Fibroblast of skin of right biceps (primary cell): ENCODE measurements around the gene L3MBTL3.
"Not testable (repeated sequence)": the region's sequence is repeated elsewhere in the genome, so short reads cannot be mapped to it uniquely, and the experiment has no call there.

ENCODE experiments used
- DNase-seq: peaks from one replicate; pipeline ENCODE4 v3.0.0-alpha.2; 2013

The L3MBTL3 gene

DNA sequence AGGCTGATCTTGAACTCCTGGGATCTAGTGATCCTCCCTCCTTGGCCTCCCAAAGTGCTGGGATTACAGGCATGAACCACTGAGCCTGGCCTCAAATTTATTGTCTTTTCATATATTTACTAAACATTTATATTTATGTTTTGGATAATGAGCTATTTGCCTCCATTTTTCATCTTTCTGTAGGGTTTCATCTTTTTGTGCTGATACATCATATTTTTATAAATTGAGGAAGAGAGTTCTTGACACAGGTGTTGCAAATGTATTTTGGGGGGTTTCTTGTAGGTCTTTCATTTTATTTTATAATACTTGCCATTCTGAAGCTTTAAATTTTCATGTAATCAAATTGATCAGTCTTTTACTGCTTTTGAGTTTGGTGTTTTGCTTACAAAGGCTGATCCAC lies 72.4 kb downstream of the L3MBTL3 start:
- no peak for DNase-seq

DNA sequence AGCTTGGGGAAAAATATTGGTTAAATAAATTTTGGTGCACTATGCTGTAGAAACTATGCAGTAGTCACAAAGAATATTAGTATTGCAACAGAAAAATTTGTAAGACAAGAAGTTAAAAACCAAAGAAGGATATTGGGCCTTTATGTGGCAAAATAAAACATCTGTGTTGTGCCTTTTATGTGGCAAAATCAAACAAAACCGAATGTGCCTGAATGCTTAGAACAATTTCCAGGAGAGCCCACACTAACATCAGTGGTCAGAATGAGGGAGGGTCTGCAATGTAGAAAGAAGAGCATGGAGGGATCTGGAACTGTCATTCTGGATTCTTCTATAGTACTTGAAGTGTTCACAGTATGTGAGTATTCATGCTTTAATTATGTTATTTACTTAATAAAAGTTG lies 75.2 kb downstream of the L3MBTL3 start:
- no peak for DNase-seq

DNA sequence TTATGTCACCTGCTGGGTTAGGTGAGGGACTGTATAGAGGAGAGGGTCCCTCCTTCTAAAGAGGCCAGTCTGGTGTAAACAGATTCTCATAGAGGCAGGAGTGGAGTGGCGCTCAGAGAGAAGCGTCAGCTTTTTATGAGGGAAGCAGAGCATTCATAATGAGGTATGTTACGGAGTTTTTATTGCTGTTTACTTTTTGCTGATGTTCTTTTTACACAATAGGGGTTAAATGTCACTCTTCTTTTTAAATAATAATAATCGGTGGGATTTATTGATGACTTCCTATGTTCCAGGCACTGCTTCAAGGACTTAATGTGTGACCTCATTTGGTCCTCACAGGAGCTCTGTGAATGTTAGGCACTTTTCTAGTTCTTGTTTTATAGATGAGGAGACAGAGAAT lies 79.9 kb downstream of the L3MBTL3 start:
- DNase-seq = no peak

DNA sequence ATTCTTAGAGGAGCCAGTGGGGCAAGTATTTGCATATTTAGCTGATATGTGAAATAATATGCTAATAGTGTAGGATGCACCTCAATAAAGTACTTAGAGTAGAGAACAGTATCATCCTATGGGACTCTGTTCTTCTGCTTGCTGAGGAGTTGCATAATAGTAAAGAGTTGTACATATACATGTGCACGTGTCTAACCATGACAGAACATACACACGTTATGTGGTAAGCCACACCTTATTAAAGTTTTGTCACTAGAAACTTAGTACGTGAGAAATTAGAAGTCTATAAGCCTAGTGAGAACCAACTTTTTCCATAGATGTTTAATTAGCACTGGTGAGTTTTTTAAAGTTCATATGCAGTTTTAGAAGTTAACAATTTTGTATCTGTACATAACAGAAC lies 80.7 kb downstream of the L3MBTL3 start:
- no peak for DNase-seq

DNA sequence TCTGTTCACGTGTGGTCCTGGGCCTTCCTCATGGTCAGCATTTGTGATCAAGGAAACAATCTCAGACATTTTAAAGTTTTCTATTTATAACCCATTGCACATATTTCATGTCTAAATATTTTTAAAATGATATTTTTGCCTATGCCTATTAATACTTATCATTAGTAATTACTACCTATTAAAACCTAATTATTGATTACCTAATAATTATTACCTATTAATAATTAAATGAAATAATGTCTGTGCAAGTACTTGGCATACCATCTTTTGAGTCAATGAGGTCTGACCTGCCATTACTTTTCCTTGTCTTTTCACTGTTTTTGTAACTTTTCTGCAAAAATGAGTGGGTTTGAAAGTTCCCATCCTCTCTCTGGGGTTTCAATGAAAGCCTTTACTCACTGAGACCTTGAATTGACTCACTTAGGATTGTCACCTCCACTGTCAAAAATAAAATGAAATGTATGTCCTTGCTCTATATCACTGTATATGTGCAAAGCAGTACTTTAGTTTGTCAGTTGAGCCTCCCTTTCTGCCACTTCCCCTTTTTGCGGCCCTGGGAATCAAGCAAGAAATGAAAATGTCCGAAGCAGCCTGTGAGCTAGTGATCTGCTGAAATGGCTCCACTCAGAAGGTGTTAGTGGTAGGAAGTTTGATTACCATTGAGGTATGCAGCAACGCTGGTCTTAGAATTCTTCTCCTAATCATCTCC lies 87.8 kb downstream of the L3MBTL3 start:
- no peak for DNase-seq

DNA sequence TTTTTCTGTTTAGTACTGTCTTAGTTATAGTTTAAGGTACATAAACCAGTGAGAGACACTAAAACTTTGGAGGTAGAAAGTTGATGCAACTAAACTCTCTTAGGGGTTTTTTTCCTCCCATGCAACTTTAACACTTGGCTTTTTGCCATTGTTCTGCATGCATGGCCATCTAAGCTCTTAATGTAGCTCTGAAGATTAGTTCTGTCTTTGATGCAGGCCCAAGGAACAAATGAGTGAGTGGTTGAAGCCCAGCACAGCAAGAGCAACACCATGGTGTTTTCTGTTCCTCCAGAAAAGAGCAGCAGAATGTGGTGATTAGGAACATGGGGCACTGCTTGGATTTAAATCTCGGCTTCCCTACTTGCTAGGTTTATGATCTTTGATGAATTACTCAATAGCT lies 89.3 kb downstream of the L3MBTL3 start:
- no peak for DNase-seq

DNA sequence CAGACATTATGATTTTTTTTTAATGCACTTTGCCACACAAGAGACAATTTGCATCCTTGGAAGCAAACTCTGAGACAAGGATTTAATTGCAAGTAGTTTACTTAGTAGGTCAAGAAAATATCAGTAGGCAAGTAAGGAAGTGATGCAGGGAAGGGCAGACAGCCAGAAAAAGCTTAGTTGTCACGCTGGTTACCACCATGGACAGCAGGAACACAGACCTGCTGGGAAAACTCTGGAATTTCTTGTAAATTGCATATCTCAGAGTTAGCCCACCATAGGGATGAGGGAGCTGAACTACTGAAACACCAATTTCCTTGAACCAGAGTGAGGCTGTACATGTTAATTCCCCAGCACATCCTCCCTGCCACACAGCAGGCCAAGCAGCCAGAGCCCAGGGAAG lies 92.7 kb downstream of the L3MBTL3 start:
- no peak for DNase-seq

DNA sequence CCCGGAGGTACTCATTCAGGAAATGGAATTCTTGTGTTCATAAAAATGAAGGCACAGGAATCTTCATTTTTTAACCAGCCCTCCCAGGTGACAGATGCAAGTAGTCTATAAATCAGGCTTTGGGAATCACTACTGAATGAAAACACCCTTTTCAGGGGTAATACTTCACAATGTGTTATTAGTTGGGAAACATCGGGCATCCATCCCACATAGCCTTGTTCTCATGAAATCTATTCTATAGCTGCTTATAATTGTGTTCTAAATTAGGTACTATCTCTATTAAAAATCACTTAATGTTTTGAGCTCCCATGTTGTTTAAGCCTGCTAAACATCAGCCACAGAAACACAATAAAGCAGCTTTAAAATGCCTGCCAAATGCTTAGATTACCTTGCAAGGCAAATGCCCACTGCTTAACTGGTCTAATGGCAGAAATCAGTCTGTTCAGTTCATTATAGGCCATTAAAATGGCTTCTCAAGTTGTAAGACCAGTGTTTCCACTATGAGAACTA lies 94.9 kb downstream of the L3MBTL3 start:
- DNase-seq = no peak

DNA sequence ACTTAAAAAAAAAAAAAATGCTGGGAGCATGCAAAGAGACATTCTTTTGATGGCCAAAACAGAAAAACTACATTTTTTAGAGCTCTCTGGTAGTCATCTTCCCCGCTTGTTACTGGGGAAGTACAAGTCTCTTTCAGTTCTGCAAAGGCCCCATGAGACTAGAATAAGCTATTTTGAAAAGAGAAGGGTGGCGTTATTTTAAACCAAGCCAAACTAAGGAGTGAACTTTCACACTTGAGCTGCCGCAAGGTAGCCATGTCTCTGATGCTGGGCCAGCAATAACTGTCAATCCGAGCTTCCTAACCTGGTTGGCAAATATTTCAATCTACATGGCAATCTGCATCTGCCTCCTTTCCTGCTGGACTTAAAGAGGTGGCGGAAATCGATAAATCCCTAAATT lies 96.7 kb downstream of the L3MBTL3 start:
- no peak for DNase-seq

DNA sequence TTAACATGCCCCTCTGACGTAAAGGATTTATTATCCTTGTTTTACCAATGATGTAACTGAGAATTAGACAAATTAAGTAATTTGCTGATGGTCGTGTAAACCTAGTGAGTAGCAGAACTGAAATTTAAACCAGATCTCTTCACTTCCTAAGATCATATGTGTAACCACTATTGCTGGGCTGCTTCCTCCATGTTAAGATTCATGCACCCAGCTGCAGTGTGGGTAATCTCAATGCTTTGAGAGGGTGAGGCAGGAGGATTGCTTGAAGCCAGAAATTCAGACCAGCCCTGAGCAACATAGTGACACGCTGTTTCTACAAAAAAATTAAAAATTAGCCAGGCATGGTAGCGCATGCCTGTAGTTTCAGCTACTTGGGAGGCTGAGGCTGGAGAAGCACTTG lies 97.9 kb downstream of the L3MBTL3 start:
- no peak for DNase-seq

DNA sequence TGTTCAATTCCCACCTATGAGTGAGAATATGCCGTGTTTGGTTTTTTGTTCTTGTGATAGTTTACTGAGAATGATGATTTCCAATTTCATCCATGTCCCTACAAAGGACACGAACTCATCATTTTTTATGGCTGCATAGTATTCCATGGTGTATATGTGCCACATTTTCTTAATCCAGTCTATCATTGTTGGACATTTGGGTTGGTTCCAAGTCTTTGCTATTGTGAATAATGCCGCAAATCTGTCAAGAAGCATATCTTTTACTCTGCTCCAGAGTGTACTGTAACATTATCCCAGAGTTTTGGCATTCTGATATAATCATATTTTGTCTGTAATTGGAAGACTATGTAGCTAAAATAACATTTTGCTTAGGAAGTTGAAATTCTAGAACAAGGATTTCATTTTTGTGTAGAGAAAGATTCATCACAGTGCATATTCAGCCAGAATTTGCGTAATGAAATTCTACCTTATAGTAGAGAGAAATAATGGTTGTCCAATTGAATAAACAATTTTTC lies 98.9 kb downstream of the L3MBTL3 start:
- not testable (repeated sequence) for DNase-seq

DNA sequence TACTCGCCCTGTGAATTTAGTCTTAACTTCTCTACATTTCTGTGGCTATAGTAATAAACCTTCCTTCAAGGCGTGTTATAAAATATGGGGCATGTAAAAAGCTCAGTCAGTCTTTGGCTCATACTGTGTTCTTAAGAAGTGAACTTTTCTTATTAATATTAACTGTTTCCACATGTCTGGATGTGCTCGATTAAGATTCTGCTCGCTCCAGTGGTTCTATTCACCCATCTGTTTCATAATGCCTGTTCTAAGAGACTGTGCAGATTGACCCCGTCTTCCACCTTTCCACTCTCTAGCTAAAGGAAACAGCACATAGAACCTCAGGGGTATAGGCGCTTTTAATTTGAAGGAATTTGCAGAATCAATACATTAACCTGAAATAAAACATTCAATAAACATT lies 99.9 kb downstream of the L3MBTL3 start:
- DNase-seq = no peak

DNA sequence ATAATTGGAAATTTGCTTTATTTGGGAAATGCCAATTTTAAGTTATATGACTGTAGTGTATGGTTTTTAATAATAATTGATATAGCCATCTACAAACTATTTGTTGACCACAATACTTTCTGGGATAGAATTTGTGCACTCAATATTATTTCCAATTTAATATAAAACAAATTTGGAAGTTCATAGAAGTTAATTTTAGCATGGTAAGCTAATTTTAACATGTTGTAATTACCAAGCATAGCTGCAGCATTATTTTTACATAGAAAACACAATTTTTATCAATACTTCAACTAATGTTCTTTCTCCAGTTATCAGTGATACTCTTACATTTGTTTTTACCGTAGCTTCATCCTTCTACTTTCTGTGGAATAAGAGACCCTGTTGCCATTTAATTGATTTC lies 100.8 kb downstream of the L3MBTL3 start:
- no peak for DNase-seq

DNA sequence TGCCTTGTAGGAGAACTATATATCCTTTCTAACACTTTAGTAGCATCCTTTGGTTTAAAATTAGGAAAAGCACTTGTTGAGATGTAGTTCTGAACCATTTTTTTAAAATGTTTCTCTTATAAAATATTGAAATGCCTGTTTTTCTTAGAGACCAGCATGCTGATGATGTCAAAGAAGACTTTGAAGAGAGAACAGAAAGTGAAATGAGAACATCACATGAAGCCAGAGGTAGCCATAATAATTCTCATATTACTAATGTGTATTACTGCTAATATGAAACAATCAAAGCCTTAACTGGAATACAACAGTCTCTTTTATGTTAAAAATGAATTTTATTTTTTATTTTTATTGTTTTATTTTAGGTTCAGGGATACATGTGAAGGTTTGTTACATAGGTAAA lies 102.3 kb downstream of the L3MBTL3 start:
- no peak for DNase-seq

DNA sequence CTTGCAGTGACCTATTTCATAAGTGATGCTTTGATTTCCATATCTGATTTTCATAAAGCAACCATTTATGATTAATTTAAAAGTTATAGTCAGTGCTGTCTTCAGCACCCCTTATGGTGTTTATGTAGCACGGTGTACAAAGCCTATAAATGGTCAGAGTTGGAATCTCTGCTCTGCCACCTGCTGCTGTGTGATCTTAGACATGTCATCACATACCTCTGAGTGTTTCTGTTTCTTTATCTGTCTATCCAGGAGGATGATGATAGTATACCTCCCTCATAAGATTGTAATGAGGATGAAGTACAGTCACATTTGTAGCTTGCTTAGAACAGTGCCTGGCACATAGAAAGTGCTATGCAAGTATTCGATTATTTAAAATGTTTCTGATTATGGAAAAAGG lies 103.9 kb downstream of the L3MBTL3 start:
- no peak for DNase-seq

DNA sequence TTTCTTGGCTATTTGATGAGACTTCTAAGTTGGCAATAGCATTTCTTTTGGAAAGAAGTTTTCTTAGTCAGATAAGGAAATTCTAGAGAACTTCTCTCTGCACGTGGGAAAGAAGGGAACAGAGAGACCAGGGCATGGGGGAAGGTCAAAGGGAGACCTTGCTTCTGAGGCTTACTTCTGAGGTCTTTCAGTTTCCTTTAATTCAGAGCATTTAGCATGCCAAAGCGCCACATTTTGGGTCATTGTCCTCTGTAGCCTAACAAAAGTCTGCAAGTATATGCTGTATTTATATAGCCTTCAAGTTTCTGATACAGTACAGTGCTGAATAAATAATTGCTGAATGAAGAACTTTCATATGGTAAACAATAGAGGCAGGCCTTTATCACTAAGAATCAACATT lies 108.8 kb downstream of the L3MBTL3 start:
- no peak for DNase-seq

DNA sequence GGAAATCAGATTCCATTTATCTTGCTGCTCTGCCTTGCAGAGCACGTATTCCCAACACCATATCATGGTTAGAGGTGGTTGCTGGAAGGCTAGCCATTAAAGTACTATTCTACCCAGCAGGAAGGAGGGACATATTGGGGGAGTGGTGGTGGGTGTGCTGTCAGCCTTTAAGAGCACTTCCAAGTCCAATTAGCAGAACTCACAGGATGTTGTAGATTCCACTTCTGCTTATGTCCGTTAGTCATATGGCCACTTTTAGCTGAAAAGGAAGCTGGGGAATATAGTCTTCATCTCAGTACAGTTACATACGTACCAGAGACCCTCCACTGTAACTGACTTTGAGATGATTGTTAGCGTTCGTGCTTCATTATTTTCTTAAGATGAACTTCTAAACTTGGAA lies 109.9 kb downstream of the L3MBTL3 start:
- DNase-seq = no peak

DNA sequence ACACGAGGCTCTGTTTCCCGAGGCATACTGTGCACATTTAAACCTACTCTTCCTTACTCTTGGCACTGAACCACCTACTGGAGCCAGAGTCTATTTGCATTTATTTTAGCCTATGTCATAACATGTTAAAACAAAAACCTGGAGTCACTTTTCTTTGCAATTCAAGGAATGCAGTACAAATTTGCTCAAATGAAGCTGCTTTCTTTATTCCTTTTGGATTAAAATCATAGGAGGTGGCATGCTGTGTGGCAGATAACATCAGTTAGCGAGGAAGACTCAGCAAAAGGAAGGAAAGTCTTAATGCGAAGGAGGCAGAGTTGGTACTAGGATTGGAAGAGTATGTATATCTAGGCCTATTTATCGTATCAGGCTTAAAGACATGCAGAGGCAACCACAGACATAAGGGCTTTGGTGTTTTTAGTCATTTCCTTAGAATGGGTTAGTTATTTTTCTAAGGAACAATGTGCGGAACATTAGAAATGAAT lies 111.4 kb downstream of the L3MBTL3 start:
- DNase-seq = peak; percentile 50

DNA sequence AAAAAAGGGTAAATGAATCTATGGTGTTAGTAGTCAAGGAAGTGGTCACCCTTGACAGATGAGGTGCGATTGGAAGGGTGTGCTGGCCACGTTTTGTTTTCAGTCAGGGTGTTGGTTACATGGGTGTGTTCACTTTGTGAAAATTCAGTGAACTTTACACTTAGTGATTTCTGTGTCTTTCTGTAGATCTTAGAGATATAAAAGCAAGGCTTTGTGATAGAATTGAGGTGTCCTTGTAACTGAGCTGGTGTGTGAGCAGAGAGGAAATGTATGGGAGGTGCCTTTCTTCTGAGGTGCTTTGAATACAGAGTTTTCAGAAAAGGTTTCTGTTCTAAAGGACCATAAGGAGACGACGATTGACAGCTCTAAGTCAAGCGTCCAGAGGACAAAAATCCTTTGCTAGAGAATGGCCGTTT lies 113.9 kb downstream of the L3MBTL3 start:
- DNase-seq = no peak

DNA sequence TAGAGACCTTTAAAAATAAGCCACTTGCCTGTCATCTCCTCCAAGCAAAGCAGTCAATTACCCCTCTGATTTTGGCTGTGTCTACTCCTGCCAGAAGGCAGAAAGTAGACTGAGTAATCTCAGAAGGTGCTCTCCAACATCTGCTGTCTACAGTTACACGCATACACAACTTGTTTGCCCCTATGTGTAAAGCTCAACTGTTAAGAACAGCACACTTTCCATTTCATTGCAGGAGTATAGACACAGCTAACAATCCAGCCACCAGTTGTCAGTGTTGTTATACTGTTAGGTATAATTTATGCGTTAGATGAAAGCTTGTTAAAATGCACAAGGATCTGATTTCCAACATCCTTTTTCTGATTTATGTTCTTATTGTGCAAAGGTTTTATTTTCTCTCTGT lies 116.2 kb downstream of the L3MBTL3 start:
- DNase-seq = no peak

DNA sequence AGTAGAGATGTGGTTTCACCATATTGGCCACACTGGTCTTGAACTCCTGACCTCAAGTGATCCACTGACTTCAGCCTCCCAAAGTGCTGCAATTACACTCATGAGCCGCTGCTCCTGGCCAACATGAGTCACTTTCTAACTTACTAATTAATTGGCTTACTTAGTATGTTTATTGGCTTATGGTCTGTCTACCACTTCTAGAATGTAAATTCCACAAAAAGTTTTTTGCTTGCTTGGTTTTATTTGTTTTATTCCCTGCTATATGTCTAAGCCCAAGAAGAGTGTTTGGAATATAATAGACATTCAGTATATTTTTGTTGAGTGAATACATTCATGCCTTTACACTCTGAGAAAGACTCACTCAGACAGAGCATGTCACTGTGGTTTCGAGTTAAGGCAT lies 118.4 kb downstream of the L3MBTL3 start:
- no peak for DNase-seq

DNA sequence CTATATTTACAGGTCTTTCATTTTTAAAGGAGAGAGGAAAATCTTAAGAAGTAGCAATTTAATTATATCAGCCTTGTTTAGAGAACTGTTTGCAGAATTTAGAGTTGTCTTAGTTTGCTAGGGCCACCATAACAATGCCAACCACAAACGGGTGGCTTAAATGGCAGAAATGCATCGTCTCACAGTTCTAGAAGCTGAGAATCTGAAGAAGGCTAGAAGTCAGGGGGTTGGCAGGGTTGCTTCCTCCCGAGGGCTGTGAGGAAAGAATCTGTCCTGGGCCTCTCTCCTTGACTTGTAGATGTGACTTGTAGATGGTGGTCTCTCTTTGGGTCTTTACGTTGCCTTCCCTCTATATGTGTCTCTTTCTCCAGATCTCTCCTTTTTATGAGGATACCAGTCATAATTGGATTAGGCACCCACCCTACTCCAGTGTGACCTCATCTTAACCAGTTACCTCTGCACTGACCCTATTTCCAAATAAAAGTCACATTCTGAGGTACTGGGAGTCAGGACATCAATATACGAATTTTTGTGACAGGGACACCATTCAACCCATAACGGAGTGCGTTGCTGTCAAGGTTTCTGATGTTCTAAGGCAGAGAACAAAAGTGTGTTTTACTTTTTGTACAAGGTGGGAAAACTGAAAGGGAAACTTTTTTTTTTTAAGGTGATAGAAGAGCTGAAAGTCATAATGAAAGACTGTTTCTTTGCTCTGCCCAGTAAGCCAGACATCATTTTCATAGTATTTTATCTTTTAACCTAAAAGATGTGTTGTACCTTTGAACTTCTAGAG lies 119.9 kb downstream of the L3MBTL3 start:
- DNase-seq = no peak

DNA sequence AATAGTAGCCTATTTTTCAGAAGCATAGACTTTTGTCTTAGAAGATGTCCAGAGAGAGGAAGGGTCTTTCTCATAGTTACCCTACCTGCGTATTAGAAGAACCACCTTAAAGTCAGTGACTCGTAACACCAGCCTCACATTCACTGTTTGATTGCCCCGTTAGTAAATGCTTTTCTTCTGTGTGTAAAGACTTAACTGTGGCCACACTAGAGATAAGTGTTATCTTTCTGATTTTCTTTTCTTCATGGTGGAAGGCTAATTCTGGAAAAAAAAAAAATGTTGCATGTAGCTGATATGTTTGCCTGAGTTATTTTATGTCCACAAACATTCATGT lies 120.5 kb downstream of the L3MBTL3 start:
- no peak for DNase-seq

DNA sequence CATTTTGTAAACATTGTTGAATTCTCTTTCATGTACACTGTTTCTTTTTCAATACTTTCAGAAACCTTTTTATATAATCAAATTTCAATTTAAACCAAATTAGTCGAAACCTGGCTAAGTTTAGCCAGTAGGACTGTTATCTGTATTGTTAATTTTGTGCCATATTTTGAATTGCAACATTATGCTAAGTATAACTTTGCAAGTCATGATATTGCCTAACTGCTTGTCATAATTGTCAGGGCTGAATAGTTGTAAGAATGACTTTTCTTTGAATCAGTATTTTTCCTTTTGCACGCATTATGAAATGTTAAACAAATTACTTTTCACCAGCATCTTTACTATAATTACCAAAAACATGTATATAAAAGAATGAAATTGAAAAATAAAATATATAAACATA lies 121.7 kb downstream of the L3MBTL3 start:
- no peak for DNase-seq
